Measurements from ENCODE around the gene NTN4.

DNA sequence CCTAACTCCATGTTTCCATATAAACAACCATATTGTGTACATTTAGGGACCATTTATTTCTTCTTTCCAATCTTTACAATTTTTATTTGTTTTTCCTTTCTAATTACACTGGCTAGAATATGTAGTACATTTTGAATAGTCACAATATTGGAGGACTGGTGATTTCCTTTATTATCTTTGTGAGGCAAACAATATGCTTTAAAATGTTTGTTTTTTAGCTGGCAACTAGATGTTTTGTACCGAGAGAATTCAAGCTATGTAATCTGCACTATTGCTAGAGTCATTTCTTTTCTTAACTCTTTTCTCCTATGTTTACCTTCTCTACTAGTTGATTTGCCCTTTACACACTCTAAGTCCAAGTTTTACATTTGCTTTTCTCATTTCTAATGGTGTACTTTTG, 13.3 kb upstream of the NTN4 start:
- TF ChIP-seq, protein P1, sequence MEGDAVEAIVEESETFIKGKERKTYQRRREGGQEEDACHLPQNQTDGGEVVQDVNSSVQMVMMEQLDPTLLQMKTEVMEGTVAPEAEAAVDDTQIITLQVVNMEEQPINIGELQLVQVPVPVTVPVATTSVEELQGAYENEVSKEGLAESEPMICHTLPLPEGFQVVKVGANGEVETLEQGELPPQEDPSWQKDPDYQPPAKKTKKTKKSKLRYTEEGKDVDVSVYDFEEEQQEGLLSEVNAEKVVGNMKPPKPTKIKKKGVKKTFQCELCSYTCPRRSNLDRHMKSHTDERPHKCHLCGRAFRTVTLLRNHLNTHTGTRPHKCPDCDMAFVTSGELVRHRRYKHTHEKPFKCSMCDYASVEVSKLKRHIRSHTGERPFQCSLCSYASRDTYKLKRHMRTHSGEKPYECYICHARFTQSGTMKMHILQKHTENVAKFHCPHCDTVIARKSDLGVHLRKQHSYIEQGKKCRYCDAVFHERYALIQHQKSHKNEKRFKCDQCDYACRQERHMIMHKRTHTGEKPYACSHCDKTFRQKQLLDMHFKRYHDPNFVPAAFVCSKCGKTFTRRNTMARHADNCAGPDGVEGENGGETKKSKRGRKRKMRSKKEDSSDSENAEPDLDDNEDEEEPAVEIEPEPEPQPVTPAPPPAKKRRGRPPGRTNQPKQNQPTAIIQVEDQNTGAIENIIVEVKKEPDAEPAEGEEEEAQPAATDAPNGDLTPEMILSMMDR (IDR thresholded peaks at IDR 0.05; ENCODE audit: low read depth, low read length, poor library complexity, severe bottlenecking), result no peak
- no peak for TF ChIP-seq EZH2phosphoT487 (IDR thresholded peaks at IDR 0.05; ENCODE audit: borderline replicate concordance, low read length)

Measured in DOHH2 (cell line).